HepG2 (cell line): ENCODE data around the gene ATRNL1. TPM values are rescaled to one million over a fixed set of nuclear protein-coding genes. Genes with fewer than 3 reads are reported as not detected.

Experiments
- ATAC-seq: fragments of 200-7000 bp; cut with Tn5 transposase; 3 replicates; pipeline ENCODE4 v1.9.1; 2020; ENCODE audit warnings: mild to moderate bottlenecking, moderate library complexity
- BruUV-seq: library from RNA; stranded (reverse); fragments of 400-500 nt; replicated peaks from 2 replicates; lab custom pipeline; 2021; lab: Mats Ljungman, UMichigan
- CTCF ChIA-PET: fragments of 300-600 bp; formaldehyde crosslinking; extraction: SDS; loops from one replicate; lab custom pipeline; 2021; ENCODE audit warnings: low total read pairs, inconsistent platforms, low intra/inter-chr PET ratio; lab: Yijun Ruan, JAX
- POLR2A ChIA-PET: fragments of 350-600 bp; sonication (Branson Sonifier 250); formaldehyde crosslinking; loops from one replicate; lab custom pipeline; 2020; ENCODE audit warnings: antibody characterized with exemption, inconsistent platforms; lab: Yijun Ruan, JAX
- DNase-seq: peaks from one replicate; pipeline ENCODE4 v3.0.0-alpha.2; 2015; ENCODE audit warnings: low spot score
- FAIRE-seq: peaks from 3 replicates; lab custom pipeline; 2011; peaks lifted over from hg19 to GRCh38; lab: Jason Lieb, UNC
- H2AFZ ChIP-seq: one replicate; pipeline ENCODE4 v1.6.1; 2011; ENCODE audit warnings: low read length, inconsistent platforms
- H3K27ac ChIP-seq: fragments of 300-600 bp; 3 replicates; pipeline ENCODE4 v1.8.0; 2011; ENCODE audit warnings: mixed run types, mild to moderate bottlenecking, mixed read lengths, low read length, inconsistent platforms; ENCODE audit not compliant: insufficient read depth; ENCODE audit errors: extremely low read length
- H3K27me3 ChIP-seq, 2 experiments: fragments of 200-600 bp in 1 of 2; 2 replicates in 1 of 2; 3 replicates in 1 of 2; pipeline versions ENCODE4 v1.6.0 to v1.8.0; 2011; ENCODE audit warnings: low read length in 2 of 2, mild to moderate bottlenecking in 2 of 2, moderate library complexity in 2 of 2, inconsistent platforms in 1 of 2; ENCODE audit not compliant: insufficient read depth in 2 of 2, control insufficient read depth in 1 of 2
- H3K36me3 ChIP-seq, 2 experiments: fragments of 200-600 bp in 1 of 2; replicated peaks in 1 of 2; 2 replicates in 1 of 2; 3 replicates in 1 of 2; pipeline versions ENCODE4 v1.5.1 to v1.8.0; 2011; ENCODE audit warnings: low read length in 2 of 2, inconsistent platforms in 1 of 2; ENCODE audit not compliant: insufficient read depth in 2 of 2, control insufficient read depth in 1 of 2
- H3K4me1 ChIP-seq: 2 replicates; pipeline ENCODE4 v1.5.1; 2012; ENCODE audit warnings: low read length, inconsistent platforms; ENCODE audit not compliant: insufficient read depth
- H3K4me2 ChIP-seq: 2 replicates; pipeline ENCODE4 v1.6.0; 2011; ENCODE audit warnings: low read depth, low read length, inconsistent platforms
- H3K4me3 ChIP-seq, 3 experiments: fragments of 200-600 bp in 1 of 3; sonication (generic), shearing (Covaris generic) in 1 of 3; replicated peaks in 1 of 3; 2 replicates each; pipeline ENCODE4 v1.5.1; 2011 to 2016; ENCODE audit warnings: low read length in 3 of 3, inconsistent platforms in 2 of 3, low read depth in 2 of 3, mild to moderate bottlenecking in 2 of 3, control low read depth in 1 of 3, mixed read lengths in 1 of 3; ENCODE audit not compliant: insufficient read depth in 1 of 3
- H3K79me2 ChIP-seq: one replicate; pipeline ENCODE4 v1.6.1; 2011; ENCODE audit warnings: low read length, inconsistent platforms; ENCODE audit not compliant: insufficient read depth
- H3K9ac ChIP-seq: 2 replicates; pipeline ENCODE4 v1.6.0; 2011; ENCODE audit warnings: mild to moderate bottlenecking, low read depth, low read length, inconsistent platforms; ENCODE audit not compliant: insufficient read depth
- H3K9me3 ChIP-seq: 2 replicates; pipeline ENCODE4 v1.5.1; 2012; ENCODE audit warnings: mild to moderate bottlenecking, low read length
- H4K20me1 ChIP-seq: 2 replicates; pipeline ENCODE4 v1.6.0; 2011; ENCODE audit warnings: inconsistent platforms, mild to moderate bottlenecking, low read length, moderate library complexity; ENCODE audit not compliant: insufficient read depth
- CEBPZ ChIP-seq: IDR thresholded peaks from 2 replicates; pipeline ENCODE4 v1.6.1; 2012; ENCODE audit warnings: low read length, improper control_type of control experiment
- HNRNPLL ChIP-seq: fragments of 200-400 bp; formaldehyde crosslinking; IDR thresholded peaks from 2 replicates; pipeline ENCODE4 v1.6.1; 2017; ENCODE audit warnings: mild to moderate bottlenecking, low read depth, low read length; ENCODE audit not compliant: poor library complexity, severe bottlenecking
- TAF15 ChIP-seq: fragments of 200-400 bp; formaldehyde crosslinking; IDR thresholded peaks from one replicate; pipeline ENCODE4 v1.6.1; 2018; ENCODE audit warnings: mild to moderate bottlenecking, low read depth, low read length; ENCODE audit not compliant: poor library complexity, severe bottlenecking
- WGBS: methylation state at CpG from one replicate; pipeline ENCODE4 v1.1.6; 2017; ENCODE audit warnings: low lambda C conversion rate; 5-methylcytosine and 5-hydroxymethylcytosine counted together
- in situ Hi-C: cut with HindIII; loops from 2 replicates; pipeline ENCODE4 v1.10.0; 2017; ENCODE audit warnings: low pct_unique_long_range_greater_than_20kb; ENCODE audit not compliant: extremely low pct_ligation_motif_present
- intact Hi-C: fragments of 100-400 bp; cut with micrococcal nuclease; formaldehyde crosslinking; loops from one replicate; pipeline ENCODE4 v1.10.0; 2022; ENCODE audit not compliant: unreplicated experiment
- polyA plus RNA-seq, 8 experiments: library from polyadenylated mRNA; depleted of rRNA in 3 of 8; stranded (reverse) in 7 of 8; unstranded in 1 of 8; fragments of >200 nt; fragmentation: Illumina TruSeq in 4 of 8; extraction: Trizol in 4 of 8; gene quantifications; 2 replicates each; pipeline versions ENCODE4 v1.2.1 to v1.2.3, GENCODE V29; 2011 to 2016; ENCODE audit warnings: low read depth in 4 of 8, missing spikeins in 1 of 8, mixed read lengths in 1 of 8; ENCODE audit not compliant: insufficient read depth in 1 of 8
- total RNA-seq, 5 experiments: library from RNA; depleted of rRNA; stranded (reverse); fragments of >200 nt; fragmentation: Illumina TruSeq; extraction: Trizol; gene quantifications; 2 replicates each; pipeline ENCODE4 v1.2.3, GENCODE V29; 2016; ENCODE audit warnings: low read depth in 1 of 5
- TF ChIP-seq, protein P1 (sequence below): sonication (generic); formaldehyde crosslinking; IDR thresholded peaks from 2 replicates; pipeline ENCODE4 v1.4.0; 2020; ENCODE audit warnings: mild to moderate bottlenecking, low read depth, missing genetic modification reagents
- TF ChIP-seq, protein P2 (sequence below): sonication (generic); formaldehyde crosslinking; IDR thresholded peaks from 2 replicates; pipeline ENCODE4 v1.4.0; 2020; ENCODE audit warnings: missing genetic modification reagents; ENCODE audit errors: not compliant biosample characterization
- TF ChIP-seq, protein P3 (sequence below): sonication (generic); formaldehyde crosslinking; IDR thresholded peaks from 2 replicates; pipeline ENCODE4 v1.5.1; 2020; ENCODE audit warnings: missing genetic modification reagents, mild to moderate bottlenecking, borderline replicate concordance

Gene ATRNL1
- total and polyA plus RNA-seq, 2 of the 13 experiments (the other 11 are each of a cell fraction or from before 2014, with no cell fraction given), result 0.04 TPM; not detected in 1

GRCh38 chr10:115051216-115051615 lies 41.9 kb upstream of the ATRNL1 start:
- no peaks in the 10 kb centered on the region for H4K20me1 ChIP-seq
- no TSS peak for BruUV-seq
- 0% methylated on average over 2 of the region's 2 CpGs for WGBS
- no peak overlapping the region for H3K4me3 ChIP-seq
- in situ Hi-C loops (no loop called here), intact Hi-C loops (no loop called here)
- peaks cover 17% of the 10 kb centered on the region for H3K4me1 ChIP-seq
- DNase-seq (peak; percentile 5), FAIRE-seq (no peak), ATAC-seq (peak; percentile 55; the same call in 1 of the 3 replicates)
- H2AFZ ChIP-seq, result no peak overlapping the region
- H3K9me3 ChIP-seq, result no peaks in the 10 kb centered on the region
- ChIA-PET CTCF (no interaction called here), POLR2A (no interaction called here)
- no peaks in the 10 kb centered on the region for H3K36me3 ChIP-seq
- no peak overlapping the region for H3K9ac ChIP-seq
- no peaks in the 10 kb centered on the region for H3K79me2 ChIP-seq
- H3K4me2 ChIP-seq, result no peak overlapping the region
- H3K27me3 ChIP-seq, result no peaks in the 10 kb centered on the region
- H3K27ac ChIP-seq, result no peak overlapping the region
- no peak for TF ChIP-seq TAF15
- TF ChIP-seq, protein P1, sequence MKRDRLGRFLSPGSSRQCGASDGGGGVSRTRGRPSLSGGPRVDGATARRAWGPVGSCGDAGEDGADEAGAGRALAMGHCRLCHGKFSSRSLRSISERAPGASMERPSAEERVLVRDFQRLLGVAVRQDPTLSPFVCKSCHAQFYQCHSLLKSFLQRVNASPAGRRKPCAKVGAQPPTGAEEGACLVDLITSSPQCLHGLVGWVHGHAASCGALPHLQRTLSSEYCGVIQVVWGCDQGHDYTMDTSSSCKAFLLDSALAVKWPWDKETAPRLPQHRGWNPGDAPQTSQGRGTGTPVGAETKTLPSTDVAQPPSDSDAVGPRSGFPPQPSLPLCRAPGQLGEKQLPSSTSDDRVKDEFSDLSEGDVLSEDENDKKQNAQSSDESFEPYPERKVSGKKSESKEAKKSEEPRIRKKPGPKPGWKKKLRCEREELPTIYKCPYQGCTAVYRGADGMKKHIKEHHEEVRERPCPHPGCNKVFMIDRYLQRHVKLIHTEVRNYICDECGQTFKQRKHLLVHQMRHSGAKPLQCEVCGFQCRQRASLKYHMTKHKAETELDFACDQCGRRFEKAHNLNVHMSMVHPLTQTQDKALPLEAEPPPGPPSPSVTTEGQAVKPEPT, result no peak

DNA sequence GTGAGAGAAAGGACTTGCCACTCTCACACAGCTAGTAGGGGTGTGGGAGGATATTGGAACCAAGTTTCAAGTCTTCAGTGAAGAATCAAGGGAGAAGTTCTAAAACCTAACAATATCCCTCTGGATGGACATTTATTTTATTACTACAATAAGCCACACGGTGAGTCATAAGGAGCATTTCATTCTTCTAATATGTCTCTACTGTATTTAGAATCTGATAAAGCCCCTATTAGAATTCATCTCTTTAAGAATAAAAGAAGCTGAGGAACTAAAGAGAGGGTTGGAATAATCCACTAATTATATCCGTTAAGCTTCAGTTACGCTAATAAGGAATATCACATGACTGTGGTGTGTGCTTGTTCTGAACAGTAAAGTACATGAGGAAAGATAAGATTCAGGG lies 40.9 kb upstream of the ATRNL1 start:
- ChIA-PET POLR2A (no interaction called here), CTCF (no interaction called here)
- H3K27me3 ChIP-seq, result no peaks in the 10 kb centered on the region
- no peaks in the 10 kb centered on the region for H3K9me3 ChIP-seq
- H3K9ac ChIP-seq, result no peak overlapping the region
- FAIRE-seq, result no peak
- H3K27ac ChIP-seq, result no peak overlapping the region
- no peak for ATAC-seq
- no peak for DNase-seq
- no TSS peak for BruUV-seq
- H3K36me3 ChIP-seq, result no peaks in the 10 kb centered on the region
- H3K79me2 ChIP-seq, result no peaks in the 10 kb centered on the region
- H3K4me1 ChIP-seq, result peaks cover 17% of the 10 kb centered on the region
- H3K4me3 ChIP-seq, result no peak overlapping the region
- no peak overlapping the region for H2AFZ ChIP-seq
- in situ Hi-C loops, result no loop called here
- no peak overlapping the region for H3K4me2 ChIP-seq
- H4K20me1 ChIP-seq, result no peaks in the 10 kb centered on the region
- intact Hi-C loops, result no loop called here
- WGBS, result 59% methylated on average over 3 of the region's 3 CpGs
- TF ChIP-seq HNRNPLL, result no peak
- TF ChIP-seq CEBPZ, result no peak
- TF ChIP-seq, protein P2, sequence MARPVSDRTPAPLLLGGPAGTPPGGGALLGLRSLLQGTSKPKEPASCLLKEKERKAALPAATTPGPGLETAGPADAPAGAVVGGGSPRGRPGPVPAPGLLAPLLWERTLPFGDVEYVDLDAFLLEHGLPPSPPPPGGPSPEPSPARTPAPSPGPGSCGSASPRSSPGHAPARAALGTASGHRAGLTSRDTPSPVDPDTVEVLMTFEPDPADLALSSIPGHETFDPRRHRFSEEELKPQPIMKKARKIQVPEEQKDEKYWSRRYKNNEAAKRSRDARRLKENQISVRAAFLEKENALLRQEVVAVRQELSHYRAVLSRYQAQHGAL (CRISPR knock-in tag), result no peak
- TF ChIP-seq, protein P3, sequence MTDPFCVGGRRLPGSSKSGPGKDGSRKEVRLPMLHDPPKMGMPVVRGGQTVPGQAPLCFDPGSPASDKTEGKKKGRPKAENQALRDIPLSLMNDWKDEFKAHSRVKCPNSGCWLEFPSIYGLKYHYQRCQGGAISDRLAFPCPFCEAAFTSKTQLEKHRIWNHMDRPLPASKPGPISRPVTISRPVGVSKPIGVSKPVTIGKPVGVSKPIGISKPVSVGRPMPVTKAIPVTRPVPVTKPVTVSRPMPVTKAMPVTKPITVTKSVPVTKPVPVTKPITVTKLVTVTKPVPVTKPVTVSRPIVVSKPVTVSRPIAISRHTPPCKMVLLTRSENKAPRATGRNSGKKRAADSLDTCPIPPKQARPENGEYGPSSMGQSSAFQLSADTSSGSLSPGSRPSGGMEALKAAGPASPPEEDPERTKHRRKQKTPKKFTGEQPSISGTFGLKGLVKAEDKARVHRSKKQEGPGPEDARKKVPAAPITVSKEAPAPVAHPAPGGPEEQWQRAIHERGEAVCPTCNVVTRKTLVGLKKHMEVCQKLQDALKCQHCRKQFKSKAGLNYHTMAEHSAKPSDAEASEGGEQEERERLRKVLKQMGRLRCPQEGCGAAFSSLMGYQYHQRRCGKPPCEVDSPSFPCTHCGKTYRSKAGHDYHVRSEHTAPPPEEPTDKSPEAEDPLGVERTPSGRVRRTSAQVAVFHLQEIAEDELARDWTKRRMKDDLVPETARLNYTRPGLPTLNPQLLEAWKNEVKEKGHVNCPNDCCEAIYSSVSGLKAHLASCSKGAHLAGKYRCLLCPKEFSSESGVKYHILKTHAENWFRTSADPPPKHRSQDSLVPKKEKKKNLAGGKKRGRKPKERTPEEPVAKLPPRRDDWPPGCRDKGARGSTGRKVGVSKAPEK, result no peak
